GM23338 (cell line): ENCODE data around the gene KIRREL3. TPM values are rescaled to one million over a fixed set of nuclear protein-coding genes. Genes with fewer than 3 reads are reported as not detected.

Source experiments
- ATAC-seq: fragments of 200-7000 bp; cut with Tn5 transposase; 3 replicates; pipeline ENCODE4 v1.9.1; 2020
- DNase-seq: peaks from one replicate; pipeline ENCODE4 v3.0.0-alpha.2; 2015; ENCODE audit warnings: low spot score
- H2AFZ ChIP-seq: fragments of 200-600 bp; sonication (generic); 2 replicates; pipeline ENCODE4 v1.8.0; 2016; ENCODE audit warnings: antibody characterized with exemption, mild to moderate bottlenecking, moderate library complexity
- H3F3A ChIP-seq: fragments of 200-600 bp; sonication (generic); replicated peaks from 2 replicates; pipeline ENCODE4 v1.8.0; 2017; ENCODE audit warnings: antibody characterized with exemption, mixed run types, low read depth
- H3K27ac ChIP-seq: fragments of 200-600 bp; sonication (generic); 2 replicates; pipeline ENCODE4 v1.6.1; 2016; ENCODE audit warnings: low read depth
- H3K27me3 ChIP-seq: fragments of 200-600 bp; sonication (generic); 2 replicates; pipeline ENCODE4 v1.8.0; 2016; ENCODE audit warnings: mild to moderate bottlenecking, mixed run types, moderate library complexity; ENCODE audit not compliant: insufficient read depth
- H3K36me3 ChIP-seq: fragments of 200-600 bp; sonication (generic); 2 replicates; pipeline ENCODE4 v1.8.0; 2016; ENCODE audit warnings: mild to moderate bottlenecking; ENCODE audit not compliant: insufficient read depth
- H3K4me1 ChIP-seq: fragments of 200-600 bp; sonication (generic); 2 replicates; pipeline ENCODE4 v1.8.0; 2016; ENCODE audit warnings: mild to moderate bottlenecking, moderate library complexity; ENCODE audit not compliant: insufficient read depth
- H3K4me2 ChIP-seq: fragments of 200-600 bp; sonication (generic); 2 replicates; pipeline ENCODE4 v1.7.1; 2017; ENCODE audit warnings: mixed run types
- H3K4me3 ChIP-seq: fragments of 200-600 bp; sonication (generic); 2 replicates; pipeline ENCODE4 v1.6.1; 2016; ENCODE audit warnings: mixed run types
- H3K79me2 ChIP-seq: fragments of 200-600 bp; sonication (generic); replicated peaks from 2 replicates; pipeline ENCODE4 v1.8.0; 2017; ENCODE audit warnings: mild to moderate bottlenecking; ENCODE audit not compliant: insufficient read depth
- H3K9me2 ChIP-seq: fragments of 200-600 bp; sonication (generic); 2 replicates; pipeline ENCODE4 v1.8.0; 2017; ENCODE audit not compliant: insufficient read depth
- H4K20me1 ChIP-seq: fragments of 200-600 bp; sonication (generic); replicated peaks from 2 replicates; pipeline ENCODE4 v1.8.0; 2017; ENCODE audit warnings: mild to moderate bottlenecking; ENCODE audit not compliant: insufficient read depth
- H3K27ac Mint-ChIP-seq: 2 replicates; pipeline ENCODE4 v1.8.0; 2020; ENCODE audit warnings: inconsistent platforms, mild to moderate bottlenecking, moderate library complexity, mixed read lengths
- H3K27me3 Mint-ChIP-seq: 3 replicates; pipeline ENCODE4 v1.8.0; 2022; ENCODE audit warnings: low read depth, mild to moderate bottlenecking, moderate library complexity, mixed read lengths, inconsistent platforms; ENCODE audit not compliant: insufficient read depth, poor library complexity
- H3K36me3 Mint-ChIP-seq: 3 replicates; pipeline ENCODE4 v1.8.0; 2021; ENCODE audit warnings: low read depth, mild to moderate bottlenecking, inconsistent platforms, moderate library complexity, mixed read lengths
- H3K4me1 Mint-ChIP-seq: 3 replicates; pipeline ENCODE4 v1.8.0; 2020; ENCODE audit warnings: mild to moderate bottlenecking, inconsistent platforms, mixed read lengths
- H3K4me3 Mint-ChIP-seq: 3 replicates; pipeline ENCODE4 v1.8.0; 2021; ENCODE audit warnings: moderate library complexity, mild to moderate bottlenecking, inconsistent platforms, mixed read lengths
- H3K9me3 Mint-ChIP-seq: 3 replicates; pipeline ENCODE4 v1.8.0; 2020; ENCODE audit warnings: moderate library complexity, mild to moderate bottlenecking, inconsistent platforms, mixed read lengths
- ETS1 ChIP-seq: IDR thresholded peaks from 2 replicates; pipeline ENCODE4 v1.6.1; 2016; ENCODE audit warnings: antibody characterized with exemption
- EZH2phosphoT487 ChIP-seq: fragments of 200-600 bp; sonication (generic); IDR thresholded peaks from one replicate; pipeline ENCODE4 v1.8.1; 2018; ENCODE audit warnings: antibody characterized with exemption; ENCODE audit not compliant: unreplicated experiment
- JUNB ChIP-seq: IDR thresholded peaks from one replicate; pipeline ENCODE4 v1.6.1; 2016; ENCODE audit warnings: antibody characterized with exemption; ENCODE audit not compliant: unreplicated experiment
- NANOG ChIP-seq: IDR thresholded peaks from 2 replicates; pipeline ENCODE4 v1.6.1; 2016; ENCODE audit warnings: antibody characterized with exemption, borderline replicate concordance
- POLR2AphosphoS5 ChIP-seq: IDR thresholded peaks from 2 replicates; pipeline ENCODE4 v1.6.1; 2016; ENCODE audit warnings: antibody characterized with exemption, low read depth
- REST ChIP-seq: IDR thresholded peaks from one replicate; pipeline ENCODE4 v1.6.1; 2018; ENCODE audit warnings: antibody characterized with exemption; ENCODE audit not compliant: unreplicated experiment
- STAT1 ChIP-seq: IDR thresholded peaks from one replicate; pipeline ENCODE4 v1.6.1; 2016; ENCODE audit warnings: antibody characterized with exemption; ENCODE audit not compliant: unreplicated experiment
- ZNF114 ChIP-seq: fragments of 250-450 bp; sonication (Bioruptor Pico); IDR thresholded peaks from 2 replicates; pipeline ENCODE4 v1.5.0; 2020; ENCODE audit warnings: mild to moderate bottlenecking, moderate library complexity
- ZNF331 ChIP-seq: fragments of 250-450 bp; sonication (Bioruptor Pico); IDR thresholded peaks from 2 replicates; pipeline ENCODE4 v1.5.0; 2020; ENCODE audit warnings: low read depth, mild to moderate bottlenecking, moderate library complexity
- polyA plus RNA-seq: library from polyadenylated mRNA; unstranded; fragments of >200 nt; fragmentation: Nextera tagmentation; extraction: Ambion mirVana; gene quantifications from 2 replicates; pipeline ENCODE4 v1.2.1, GENCODE V29; 2016
- total RNA-seq: library from RNA; depleted of rRNA; stranded (reverse); fragments of >200 nt; shearing (Covaris generic); gene quantifications from 2 replicates; pipeline ENCODE4 v1.2.3, GENCODE V29; 2014
- TF ChIP-seq, protein P1 (sequence below), 2 experiments: fragments of 200-600 bp in 1 of 2; sonication (generic) in 1 of 2; conservative IDR thresholded peaks; 2 replicates each; pipeline versions ENCODE4 v1.5.1 to v1.6.1; 2016 to 2017; ENCODE audit warnings: antibody characterized with exemption in 2 of 2, low read depth in 2 of 2, mild to moderate bottlenecking in 2 of 2, moderate library complexity in 1 of 2

The KIRREL3 gene
- total and polyA plus RNA-seq, 2 experiments from 2014 or later: 0.13 to 1.5 TPM

DNA sequence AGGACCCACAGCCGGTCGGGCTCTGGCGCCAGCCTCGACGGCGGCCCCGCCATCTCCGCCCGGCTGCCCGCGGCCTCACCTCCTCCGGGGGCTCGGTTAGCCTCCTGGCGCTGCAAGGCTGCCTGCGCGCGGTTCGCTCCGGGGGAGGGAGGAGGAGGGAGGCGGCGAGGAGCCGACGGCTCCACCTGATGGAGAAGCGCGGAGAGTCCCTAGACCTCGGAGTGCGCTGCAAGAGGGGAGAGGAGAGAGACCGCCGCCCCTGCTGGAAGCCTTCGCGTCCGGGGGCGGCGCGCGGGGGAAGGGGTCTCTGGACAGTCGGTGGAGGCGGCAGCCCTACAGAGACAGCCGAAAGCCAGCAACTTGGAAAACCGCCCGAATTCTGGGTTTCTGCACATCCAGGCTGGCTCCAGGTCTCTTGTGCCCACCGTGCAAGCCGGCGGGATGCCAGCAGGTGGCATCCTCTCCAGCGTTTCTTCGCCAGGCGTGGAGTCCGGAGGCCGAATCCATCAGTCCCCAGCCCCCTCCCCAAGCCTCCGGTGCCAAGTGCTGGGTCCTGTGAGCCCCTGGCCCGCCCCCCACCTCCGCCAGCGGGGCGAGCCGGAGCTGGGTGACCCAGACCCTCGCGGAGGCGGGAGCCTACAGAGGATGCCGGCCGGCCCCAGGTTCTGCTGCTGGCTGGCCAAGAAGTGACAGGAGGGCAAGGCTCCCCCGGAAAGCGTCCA is 2.9 kb upstream of the KIRREL3 start:
- no peaks in the 10 kb centered on the region for H3K9me3 Mint-ChIP-seq
- H4K20me1 ChIP-seq: no peaks in the 10 kb centered on the region
- no peaks in the 10 kb centered on the region for H3K36me3 ChIP-seq
- H3K27ac ChIP-seq: no peak overlapping the region
- peaks cover 20% of the 10 kb centered on the region for H3K4me1 Mint-ChIP-seq
- no peaks in the 10 kb centered on the region for H3K79me2 ChIP-seq
- H3F3A ChIP-seq: no peaks in the 10 kb centered on the region
- H3K4me2 ChIP-seq: peak overlapping the region; percentile 88
- H3K9me2 ChIP-seq: no peaks in the 10 kb centered on the region
- H3K27ac Mint-ChIP-seq: no peak overlapping the region
- TF ChIP-seq NANOG (no peak), POLR2AphosphoS5 (0 out of 2 replicates have a peak, but pooled peaks have one; percentile 36)
- TF ChIP-seq, protein P1, sequence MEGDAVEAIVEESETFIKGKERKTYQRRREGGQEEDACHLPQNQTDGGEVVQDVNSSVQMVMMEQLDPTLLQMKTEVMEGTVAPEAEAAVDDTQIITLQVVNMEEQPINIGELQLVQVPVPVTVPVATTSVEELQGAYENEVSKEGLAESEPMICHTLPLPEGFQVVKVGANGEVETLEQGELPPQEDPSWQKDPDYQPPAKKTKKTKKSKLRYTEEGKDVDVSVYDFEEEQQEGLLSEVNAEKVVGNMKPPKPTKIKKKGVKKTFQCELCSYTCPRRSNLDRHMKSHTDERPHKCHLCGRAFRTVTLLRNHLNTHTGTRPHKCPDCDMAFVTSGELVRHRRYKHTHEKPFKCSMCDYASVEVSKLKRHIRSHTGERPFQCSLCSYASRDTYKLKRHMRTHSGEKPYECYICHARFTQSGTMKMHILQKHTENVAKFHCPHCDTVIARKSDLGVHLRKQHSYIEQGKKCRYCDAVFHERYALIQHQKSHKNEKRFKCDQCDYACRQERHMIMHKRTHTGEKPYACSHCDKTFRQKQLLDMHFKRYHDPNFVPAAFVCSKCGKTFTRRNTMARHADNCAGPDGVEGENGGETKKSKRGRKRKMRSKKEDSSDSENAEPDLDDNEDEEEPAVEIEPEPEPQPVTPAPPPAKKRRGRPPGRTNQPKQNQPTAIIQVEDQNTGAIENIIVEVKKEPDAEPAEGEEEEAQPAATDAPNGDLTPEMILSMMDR (conservative IDR thresholded peaks at IDR 0.05; ENCODE audit: low read depth in 2 of 2): peak; percentile 53 to 62
- ATAC-seq (peak; percentile 88), DNase-seq (peak; percentile 91)
- H3K27me3 ChIP-seq: peaks cover 63% of the 10 kb centered on the region
- peak overlapping the region; percentile 98 for H2AFZ ChIP-seq
- peak overlapping the region; percentile 80 for H3K4me3 ChIP-seq
- H3K4me3 Mint-ChIP-seq: peak overlapping the region; percentile 72
- H3K27me3 Mint-ChIP-seq: peaks cover 8% of the 10 kb centered on the region
- H3K4me1 ChIP-seq: peaks cover 29% of the 10 kb centered on the region
- no peaks in the 10 kb centered on the region for H3K36me3 Mint-ChIP-seq

- no peaks in the 10 kb centered on the region for H3K9me3 Mint-ChIP-seq
- peak overlapping the region; percentile 98 for H2AFZ ChIP-seq
- no peaks in the 10 kb centered on the region for H3K36me3 ChIP-seq
- TF ChIP-seq ZNF114 (CRISPR knock-in tag) (no peak), EZH2phosphoT487 (no peak), NANOG (no peak), REST (no peak), STAT1 (no peak), JUNB (no peak), ZNF331 (CRISPR knock-in tag) (no peak), ETS1 (no peak)
- peaks cover 29% of the 10 kb centered on the region for H3K4me1 ChIP-seq
- H3K36me3 Mint-ChIP-seq: no peaks in the 10 kb centered on the region
- ATAC-seq: peak; percentile 11
- H3K4me1 Mint-ChIP-seq: peaks cover 20% of the 10 kb centered on the region
- no peaks in the 10 kb centered on the region for H3K9me2 ChIP-seq
- H4K20me1 ChIP-seq: no peaks in the 10 kb centered on the region
- H3F3A ChIP-seq: no peaks in the 10 kb centered on the region
- H3K27ac ChIP-seq: no peak overlapping the region
- H3K4me2 ChIP-seq: peak overlapping the region; percentile 88
- no peaks in the 10 kb centered on the region for H3K79me2 ChIP-seq
- H3K27me3 Mint-ChIP-seq: peaks cover 8% of the 10 kb centered on the region
- DNase-seq: no peak
- H3K27ac Mint-ChIP-seq: no peak overlapping the region
- H3K27me3 ChIP-seq: peaks cover 70% of the 10 kb centered on the region
- peak overlapping the region; percentile 80 for H3K4me3 ChIP-seq
- peak overlapping the region; percentile 72 for H3K4me3 Mint-ChIP-seq
Observed at GRCh38 chr11:127002669-127003259, 2.2 kb upstream of the KIRREL3 start.
